Measurements from ENCODE around the gene MMP28.

GRCh38 chr17:35774499-35774898, 20.9 kb downstream of the MMP28 start:
- no peak for TF ChIP-seq CTCF (IDR thresholded peaks at IDR 0.05)
- TF ChIP-seq POLR2A (IDR thresholded peaks at IDR 0.05), result no peak
